Putamen (tissue), 1 donor: ENCODE data around the gene CAPZA3.
"Not testable (repeated sequence)": the region's sequence is repeated elsewhere in the genome, so short reads cannot be mapped to it uniquely, and the experiment has no call there.

Source experiments
- DNase-seq: peaks from one replicate; pipeline ENCODE4 v3.0.0-alpha.2; 2016; ENCODE audit warnings: low spot score

The CAPZA3 gene

GRCh38 chr12:18753481-18754123 lies 15.7 kb downstream of the CAPZA3 start:
- DNase-seq: no peak

GRCh38 chr12:18754124-18754707 lies 16.3 kb downstream of the CAPZA3 start:
- DNase-seq: no peak

GRCh38 chr12:18755341-18755740 lies 17.4 kb downstream of the CAPZA3 start:
- no peak for DNase-seq

GRCh38 chr12:18766479-18766878 lies 28.6 kb downstream of the CAPZA3 start:
- DNase-seq: not testable (repeated sequence)

DNA sequence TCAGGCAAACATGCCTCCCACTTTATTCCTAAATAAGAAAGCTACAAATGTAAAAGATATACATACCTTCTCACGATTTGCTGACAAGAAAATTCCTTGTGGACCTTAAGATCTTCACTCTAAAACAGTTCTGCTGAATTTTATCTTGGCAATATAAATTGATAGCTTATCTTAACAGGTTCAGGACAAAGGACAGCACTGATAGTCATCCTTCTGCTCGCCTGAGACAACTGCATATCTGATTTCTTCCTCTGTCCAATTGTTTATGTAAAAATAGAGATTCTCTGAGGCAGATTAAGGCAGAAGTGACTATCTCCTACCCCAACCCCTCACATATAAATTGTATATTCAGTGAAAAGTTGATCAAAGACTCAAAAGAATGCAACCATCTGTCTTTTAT lies 44.9 kb downstream of the CAPZA3 start:
- no peak for DNase-seq

DNA sequence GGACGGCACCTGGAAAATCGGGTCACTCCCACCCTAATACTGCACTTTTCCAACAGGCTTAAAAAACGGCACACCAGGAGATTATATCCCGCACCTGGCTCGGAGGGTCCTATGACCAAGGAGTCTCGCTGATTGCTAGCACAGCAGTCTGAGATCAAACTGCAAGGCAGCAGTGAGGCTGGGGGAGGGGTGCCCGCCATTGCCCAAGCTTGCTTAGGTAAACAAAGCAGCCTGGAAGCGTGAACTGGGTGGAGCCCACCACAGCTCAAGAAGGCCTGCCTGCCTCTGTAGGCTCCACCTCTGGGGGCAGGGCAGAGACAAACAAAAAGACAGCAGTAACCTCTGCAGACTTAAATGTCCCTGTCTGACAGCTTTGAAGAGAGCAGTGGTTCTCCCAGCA lies 47.5 kb downstream of the CAPZA3 start:
- not testable (repeated sequence) for DNase-seq
